WERI-Rb-1 (cell line): Measurements from ENCODE around the gene OS9.
"Not testable (repeated sequence)": the region's sequence is repeated elsewhere in the genome, so short reads cannot be mapped to it uniquely, and the experiment has no call there.

ENCODE experiments used
- DNase-seq: peaks from one replicate; pipeline ENCODE4 v3.0.0-alpha.2; 2020
- H3K27ac ChIP-seq: fragments of 250-450 bp; sonication (Bioruptor Pico); 2 replicates; pipeline ENCODE4 v1.5.1; 2020; ENCODE audit warnings: mild to moderate bottlenecking, moderate library complexity
- H3K27me3 ChIP-seq: fragments of 250-450 bp; sonication (Bioruptor Pico); 2 replicates; pipeline ENCODE4 v1.5.1; 2021; ENCODE audit warnings: mild to moderate bottlenecking, low read depth, moderate library complexity; ENCODE audit not compliant: insufficient read depth, severe bottlenecking
- H3K36me3 ChIP-seq: fragments of 250-450 bp; sonication (Bioruptor Pico); 2 replicates; pipeline ENCODE4 v1.5.1; 2020; ENCODE audit warnings: mild to moderate bottlenecking, moderate library complexity
- H3K4me3 ChIP-seq: 2 replicates; pipeline ENCODE4 v1.5.1; 2011; ENCODE audit warnings: low read depth, mild to moderate bottlenecking, control low read depth, low read length
- H3K9me3 ChIP-seq: fragments of 250-450 bp; sonication (Bioruptor Pico); 2 replicates; pipeline ENCODE4 v1.5.1; 2021; ENCODE audit warnings: mild to moderate bottlenecking, moderate library complexity; ENCODE audit not compliant: severe bottlenecking
- TF ChIP-seq, protein P1 (sequence below): IDR thresholded peaks from 2 replicates; pipeline ENCODE4 v1.5.1; 2011; ENCODE audit warnings: low read depth, mild to moderate bottlenecking, control low read depth, inconsistent platforms, low read length

Gene OS9

DNA sequence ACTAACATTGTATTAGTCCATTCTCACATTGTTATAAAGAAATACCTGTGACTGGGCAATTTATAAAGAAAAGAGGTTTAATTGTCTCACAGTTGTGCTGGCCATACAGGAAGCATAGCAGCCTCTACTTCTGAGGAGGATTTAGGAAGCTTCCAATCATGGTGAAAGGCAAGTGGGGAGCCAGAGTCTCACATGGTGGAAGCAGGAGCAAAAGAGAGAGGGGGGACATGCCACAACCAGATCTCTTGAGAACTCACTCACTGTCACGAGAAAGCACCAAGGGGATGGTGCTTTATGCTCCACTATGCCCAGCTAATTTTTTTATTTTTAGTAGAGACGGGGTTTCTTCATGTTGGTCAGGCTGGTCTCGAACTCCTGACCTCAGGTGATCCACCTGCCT lies 13.3 kb downstream of the OS9 start:
- Histone ChIP-seq H3K27me3 (no peaks in the 10 kb centered on the region), H3K9me3 (peaks cover 4% of the 10 kb centered on the region), H3K4me3 (no peak overlapping the region), H3K36me3 (peaks cover 12% of the 10 kb centered on the region; the same call in 1 of the 2 replicates), H3K27ac (no peak overlapping the region)
- DNase-seq: no peak
- TF ChIP-seq, protein P1, sequence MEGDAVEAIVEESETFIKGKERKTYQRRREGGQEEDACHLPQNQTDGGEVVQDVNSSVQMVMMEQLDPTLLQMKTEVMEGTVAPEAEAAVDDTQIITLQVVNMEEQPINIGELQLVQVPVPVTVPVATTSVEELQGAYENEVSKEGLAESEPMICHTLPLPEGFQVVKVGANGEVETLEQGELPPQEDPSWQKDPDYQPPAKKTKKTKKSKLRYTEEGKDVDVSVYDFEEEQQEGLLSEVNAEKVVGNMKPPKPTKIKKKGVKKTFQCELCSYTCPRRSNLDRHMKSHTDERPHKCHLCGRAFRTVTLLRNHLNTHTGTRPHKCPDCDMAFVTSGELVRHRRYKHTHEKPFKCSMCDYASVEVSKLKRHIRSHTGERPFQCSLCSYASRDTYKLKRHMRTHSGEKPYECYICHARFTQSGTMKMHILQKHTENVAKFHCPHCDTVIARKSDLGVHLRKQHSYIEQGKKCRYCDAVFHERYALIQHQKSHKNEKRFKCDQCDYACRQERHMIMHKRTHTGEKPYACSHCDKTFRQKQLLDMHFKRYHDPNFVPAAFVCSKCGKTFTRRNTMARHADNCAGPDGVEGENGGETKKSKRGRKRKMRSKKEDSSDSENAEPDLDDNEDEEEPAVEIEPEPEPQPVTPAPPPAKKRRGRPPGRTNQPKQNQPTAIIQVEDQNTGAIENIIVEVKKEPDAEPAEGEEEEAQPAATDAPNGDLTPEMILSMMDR: no peak

DNA sequence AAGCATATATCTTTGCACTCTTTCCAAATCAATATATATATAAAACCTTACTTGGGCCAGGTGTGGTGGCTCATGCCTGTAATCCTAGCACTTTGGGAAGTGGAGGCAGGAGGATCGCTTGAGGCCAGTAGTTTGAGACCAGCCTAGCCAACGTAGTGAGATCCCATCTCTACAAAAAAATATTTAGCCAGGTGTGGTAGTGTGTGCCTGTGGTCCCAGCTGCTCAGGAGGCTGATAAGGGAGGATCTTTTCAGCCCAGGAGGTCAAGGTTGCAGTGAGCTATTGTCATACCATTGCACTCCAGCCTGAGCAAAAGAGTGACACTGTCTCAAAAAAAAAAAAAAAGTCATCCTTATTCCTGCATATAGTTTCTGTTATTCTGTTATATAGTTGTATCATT lies 14.4 kb downstream of the OS9 start:
- peaks cover 8% of the 10 kb centered on the region; the same call in 1 of the 2 replicates for H3K36me3 ChIP-seq

GRCh38 chr12:57712701-57713100 lies 18.8 kb downstream of the OS9 start:
- no peaks in the 10 kb centered on the region for H3K9me3 ChIP-seq
- H3K4me3 ChIP-seq: no peak overlapping the region
- TF ChIP-seq, protein P1: no peak
- H3K27me3 ChIP-seq: no peaks in the 10 kb centered on the region
- no peak overlapping the region for H3K27ac ChIP-seq
- no peak for DNase-seq
- peaks cover 12% of the 10 kb centered on the region for H3K36me3 ChIP-seq

More for the DNA sequence above, 14.4 kb downstream of the OS9 start:
- TF ChIP-seq, protein P1: no peak
- Histone ChIP-seq H3K27ac (no peak overlapping the region), H3K9me3 (peaks cover 4% of the 10 kb centered on the region), H3K27me3 (no peaks in the 10 kb centered on the region), H3K4me3 (no peak overlapping the region)
- DNase-seq: no peak

- no peak overlapping the region for H3K4me3 ChIP-seq
- TF ChIP-seq, protein P1: no peak
- H3K9me3 ChIP-seq: no peaks in the 10 kb centered on the region
- peaks cover 16% of the 10 kb centered on the region for H3K36me3 ChIP-seq
- no peak for DNase-seq
- H3K27ac ChIP-seq: no peak overlapping the region
- no peaks in the 10 kb centered on the region for H3K27me3 ChIP-seq
Observed at GRCh38 chr12:57713209-57713608, 19.3 kb downstream of the OS9 start.

- H3K36me3 ChIP-seq: peaks cover 33% of the 10 kb centered on the region
- not testable (repeated sequence) for H3K9me3 ChIP-seq, DNase-seq, H3K27ac ChIP-seq, H3K27me3 ChIP-seq, H3K4me3 ChIP-seq
Observed at GRCh38 chr12:57715036-57715748, 21.3 kb downstream of the OS9 start.

DNA sequence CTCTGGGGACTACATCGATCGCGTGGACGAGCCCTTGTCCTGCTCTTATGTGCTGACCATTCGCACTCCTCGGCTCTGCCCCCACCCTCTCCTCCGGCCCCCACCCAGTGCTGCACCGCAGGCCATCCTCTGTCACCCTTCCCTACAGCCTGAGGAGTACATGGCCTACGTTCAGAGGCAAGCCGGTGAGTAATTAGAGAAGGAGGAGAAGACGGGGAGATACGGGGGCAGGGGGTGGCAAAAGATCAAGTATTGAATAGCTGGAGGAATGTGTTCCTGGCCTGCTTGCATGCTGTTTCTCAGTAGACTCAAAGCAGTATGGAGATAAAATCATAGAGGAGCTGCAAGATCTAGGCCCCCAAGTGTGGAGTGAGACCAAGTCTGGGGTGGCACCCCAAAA lies 21.9 kb downstream of the OS9 start:
- peaks cover 37% of the 10 kb centered on the region for H3K36me3 ChIP-seq
- TF ChIP-seq, protein P1: no peak
- DNase-seq: no peak
- H3K27me3 ChIP-seq: no peaks in the 10 kb centered on the region
- H3K27ac ChIP-seq: no peak overlapping the region
- H3K4me3 ChIP-seq: no peak overlapping the region
- H3K9me3 ChIP-seq: no peaks in the 10 kb centered on the region
